Endothelial cell of umbilical vein (primary cell): ENCODE measurements around the gene OR8I2. TPM values are rescaled to one million over a fixed set of nuclear protein-coding genes. Genes with fewer than 3 reads are reported as not detected.
"Not testable (repeated sequence)": the region's sequence is repeated elsewhere in the genome, so short reads cannot be mapped to it uniquely, and the experiment has no call there.

Source experiments
- BruUV-seq: library from RNA; stranded (reverse); fragments of 400-500 nt; replicated peaks from 2 replicates; lab custom pipeline; 2021; lab: Mats Ljungman, UMichigan
- CTCF ChIA-PET: fragments of 300-600, 350-600 bp; sonication (Branson Sonifier 250); formaldehyde crosslinking; loops from one replicate; lab custom pipeline; 2021; ENCODE audit warnings: antibody characterized with exemption, inconsistent platforms; lab: Charles Lee
- POLR2A ChIA-PET: fragments of 300-600, 350-600 bp; sonication (Branson Sonifier 250); formaldehyde crosslinking; loops from one replicate; lab custom pipeline; 2021; ENCODE audit warnings: antibody characterized with exemption, inconsistent platforms; lab: Charles Lee
- DNase-seq: peaks from one replicate; pipeline ENCODE4 v3.0.0-alpha.2; 2011; ENCODE audit warnings: low read depth, low spot score
- FAIRE-seq: peaks from 2 replicates; lab custom pipeline; 2011; peaks lifted over from hg19 to GRCh38; lab: Jason Lieb, UNC
- H2AFZ ChIP-seq: 2 replicates; pipeline ENCODE4 v1.6.0; 2012; ENCODE audit warnings: low read depth, low read length, control low read depth, inconsistent platforms
- H3K27ac ChIP-seq: 2 replicates; pipeline ENCODE4 v1.5.1; 2011; ENCODE audit warnings: low read depth, mild to moderate bottlenecking, control low read depth, low read length, moderate library complexity; ENCODE audit not compliant: insufficient read depth
- H3K27me3 ChIP-seq, 2 experiments: 2 replicates each; pipeline versions ENCODE4 v1.6.0 to v1.6.1; 2011; ENCODE audit warnings: low read length in 2 of 2, mixed read lengths in 1 of 2; ENCODE audit not compliant: control insufficient read depth in 2 of 2, insufficient read depth in 2 of 2
- H3K36me3 ChIP-seq, 2 experiments: 2 replicates in 1 of 2; 3 replicates in 1 of 2; pipeline ENCODE4 v1.5.1; 2011; ENCODE audit warnings: low read length in 2 of 2, mild to moderate bottlenecking in 1 of 2, moderate library complexity in 1 of 2; ENCODE audit not compliant: control insufficient read depth in 2 of 2, insufficient read depth in 2 of 2; ENCODE audit errors: extremely low read depth in 1 of 2
- H3K4me1 ChIP-seq: 3 replicates; pipeline ENCODE4 v1.5.1; 2011; ENCODE audit warnings: mild to moderate bottlenecking, low read length; ENCODE audit not compliant: control insufficient read depth, insufficient read depth; ENCODE audit errors: extremely low read depth
- H3K4me2 ChIP-seq: 2 replicates; pipeline ENCODE4 v1.6.1; 2011; ENCODE audit warnings: low read length, control low read depth, mixed read lengths; ENCODE audit not compliant: insufficient read depth
- H3K4me3 ChIP-seq, 3 experiments: fragments of 200-600 bp in 1 of 3; sonication (generic), shearing (Covaris generic) in 1 of 3; replicated peaks in 1 of 3; 2 replicates each; pipeline ENCODE4 v1.5.1; 2011 to 2016; ENCODE audit warnings: control low read depth in 3 of 3, low read length in 3 of 3, mild to moderate bottlenecking in 2 of 3, inconsistent platforms in 1 of 3, low read depth in 1 of 3, moderate library complexity in 1 of 3; ENCODE audit not compliant: insufficient read depth in 1 of 3
- H3K79me2 ChIP-seq: 2 replicates; pipeline ENCODE4 v1.6.0; 2012; ENCODE audit warnings: low read length, inconsistent platforms; ENCODE audit not compliant: control insufficient read depth, insufficient read depth
- H3K9ac ChIP-seq: replicated peaks from 2 replicates; pipeline ENCODE3; 2011; ENCODE audit warnings: low read length, control low read depth; ENCODE audit not compliant: insufficient read depth; ENCODE audit errors: extremely low read depth
- H3K9me1 ChIP-seq: replicated peaks from 3 replicates; pipeline ENCODE4 v1.6.0; 2011; ENCODE audit warnings: mild to moderate bottlenecking, low read length; ENCODE audit not compliant: control insufficient read depth, insufficient read depth; ENCODE audit errors: extremely low read depth
- H3K9me3 ChIP-seq: replicated peaks from 2 replicates; pipeline ENCODE4 v1.5.1; 2012; ENCODE audit warnings: low read length, inconsistent platforms; ENCODE audit not compliant: control insufficient read depth, insufficient read depth
- H4K20me1 ChIP-seq: replicated peaks from 2 replicates; pipeline ENCODE3; 2011; ENCODE audit warnings: mild to moderate bottlenecking, low read length; ENCODE audit not compliant: control insufficient read depth, insufficient read depth; ENCODE audit errors: extremely low read depth
- EZH2 ChIP-seq: IDR thresholded peaks from 2 replicates; pipeline ENCODE4 v1.6.1; 2012; ENCODE audit warnings: borderline replicate concordance, low read depth, mild to moderate bottlenecking, moderate library complexity, low read length, inconsistent platforms; ENCODE audit not compliant: severe bottlenecking
- FOS ChIP-seq: IDR thresholded peaks from 2 replicates; pipeline ENCODE4 v1.6.1; 2011; ENCODE audit warnings: mild to moderate bottlenecking, low read length, moderate library complexity, borderline replicate concordance; ENCODE audit not compliant: insufficient read depth
- GATA2 ChIP-seq: IDR thresholded peaks from 2 replicates; pipeline ENCODE4 v1.7.0; 2011; ENCODE audit warnings: low read depth, mild to moderate bottlenecking, moderate library complexity, mixed read lengths, low read length; ENCODE audit not compliant: insufficient read length, insufficient read depth
- JUN ChIP-seq: IDR thresholded peaks from 2 replicates; pipeline ENCODE4 v1.6.1; 2011; ENCODE audit warnings: borderline replicate concordance, low read depth; ENCODE audit not compliant: insufficient read length, insufficient read depth
- MYC ChIP-seq: IDR thresholded peaks from one replicate; pipeline ENCODE4 v1.6.1; 2011; ENCODE audit warnings: mild to moderate bottlenecking, low read depth, low read length
- dilution Hi-C: fragments of 300-500 bp; cut with MboI; formaldehyde crosslinking; loops from one replicate; pipeline ENCODE4 v1.15.0; 2019; ENCODE audit warnings: low sequenced_read_pairs; ENCODE audit not compliant: extremely low pct_ligation_motif_present
- intact Hi-C: fragments of 100-400 bp; cut with micrococcal nuclease; formaldehyde crosslinking; loops from one replicate; pipeline ENCODE4 v1.10.0; 2022
- polyA plus RNA-seq, 4 experiments: library from polyadenylated mRNA; depleted of rRNA in 3 of 4; stranded (reverse) in 3 of 4; unstranded in 1 of 4; fragments of >200 nt; gene quantifications; 2 replicates each; pipeline versions ENCODE4 v1.2.1 to v1.2.3, GENCODE V29; 2011 to 2012; ENCODE audit warnings: missing spikeins in 1 of 4
- total RNA-seq: library from RNA; stranded (reverse); gene quantifications from 2 replicates; pipeline ENCODE4 v1.2.3, GENCODE V29; 2021
- TF ChIP-seq, protein P1 (sequence below), 2 donors: IDR thresholded peaks; 1 replicate in 1 of 2; 2 replicates in 1 of 2; pipeline ENCODE4 v1.5.1; 2011; ENCODE audit warnings: low read length in 2 of 2, mild to moderate bottlenecking in 2 of 2, moderate library complexity in 2 of 2, control low read depth in 1 of 2, inconsistent platforms in 1 of 2, low read depth in 1 of 2; ENCODE audit not compliant: insufficient read depth in 1 of 2; ENCODE audit errors: extremely low read depth in 1 of 2
- TF ChIP-seq, protein P2 (sequence below): IDR thresholded peaks from 2 replicates; pipeline ENCODE4 v1.6.1; 2011; ENCODE audit not compliant: insufficient read depth, insufficient read length

Gene OR8I2
- total and polyA plus RNA-seq, 2 donors (not counting 3 experiments of a cell fraction or from before 2014, with no cell fraction given), result not detected

DNA sequence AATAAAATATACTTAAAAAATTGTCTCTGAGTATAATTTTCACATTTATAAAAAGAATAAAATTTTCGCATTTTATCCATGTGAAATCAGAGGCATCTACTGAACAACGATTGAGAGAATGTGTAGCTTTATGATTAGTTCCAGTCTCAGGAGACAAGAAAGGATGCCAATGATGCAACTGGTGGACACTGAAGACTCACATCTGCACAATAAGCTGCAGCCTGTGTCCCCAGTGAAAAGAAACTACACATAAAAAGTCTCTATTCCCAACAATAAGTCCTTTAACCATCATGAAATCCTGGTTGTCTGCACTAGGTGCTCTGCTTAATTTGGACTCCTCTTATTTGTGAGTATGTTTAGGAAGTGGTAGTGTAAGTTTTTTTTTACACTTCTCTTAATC, 43.6 kb upstream of the OR8I2 start:
- no peaks in the 10 kb centered on the region for H3K9me1 ChIP-seq
- H3K27me3 ChIP-seq, result no peaks in the 10 kb centered on the region
- no TSS peak for BruUV-seq
- no peaks in the 10 kb centered on the region for H3K4me1 ChIP-seq
- FAIRE-seq, result no peak
- no peak overlapping the region for H3K4me3 ChIP-seq
- CTCF ChIA-PET, result no interaction called here
- DNase-seq, result no peak
- no peak overlapping the region for H3K27ac ChIP-seq
- H3K79me2 ChIP-seq, result no peaks in the 10 kb centered on the region
- no peaks in the 10 kb centered on the region for H4K20me1 ChIP-seq
- POLR2A ChIA-PET, result no interaction called here
- TF ChIP-seq, protein P1, sequence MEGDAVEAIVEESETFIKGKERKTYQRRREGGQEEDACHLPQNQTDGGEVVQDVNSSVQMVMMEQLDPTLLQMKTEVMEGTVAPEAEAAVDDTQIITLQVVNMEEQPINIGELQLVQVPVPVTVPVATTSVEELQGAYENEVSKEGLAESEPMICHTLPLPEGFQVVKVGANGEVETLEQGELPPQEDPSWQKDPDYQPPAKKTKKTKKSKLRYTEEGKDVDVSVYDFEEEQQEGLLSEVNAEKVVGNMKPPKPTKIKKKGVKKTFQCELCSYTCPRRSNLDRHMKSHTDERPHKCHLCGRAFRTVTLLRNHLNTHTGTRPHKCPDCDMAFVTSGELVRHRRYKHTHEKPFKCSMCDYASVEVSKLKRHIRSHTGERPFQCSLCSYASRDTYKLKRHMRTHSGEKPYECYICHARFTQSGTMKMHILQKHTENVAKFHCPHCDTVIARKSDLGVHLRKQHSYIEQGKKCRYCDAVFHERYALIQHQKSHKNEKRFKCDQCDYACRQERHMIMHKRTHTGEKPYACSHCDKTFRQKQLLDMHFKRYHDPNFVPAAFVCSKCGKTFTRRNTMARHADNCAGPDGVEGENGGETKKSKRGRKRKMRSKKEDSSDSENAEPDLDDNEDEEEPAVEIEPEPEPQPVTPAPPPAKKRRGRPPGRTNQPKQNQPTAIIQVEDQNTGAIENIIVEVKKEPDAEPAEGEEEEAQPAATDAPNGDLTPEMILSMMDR (IDR thresholded peaks at IDR 0.05; ENCODE audit: extremely low read depth in 1 of 2, insufficient read depth in 1 of 2, low read depth in 1 of 2, low read length in 2 of 2), result no peak
- no peak for TF ChIP-seq MYC
- TF ChIP-seq GATA2, result no peak
- TF ChIP-seq JUN, result no peak
- no peak for TF ChIP-seq FOS
- TF ChIP-seq, protein P2, sequence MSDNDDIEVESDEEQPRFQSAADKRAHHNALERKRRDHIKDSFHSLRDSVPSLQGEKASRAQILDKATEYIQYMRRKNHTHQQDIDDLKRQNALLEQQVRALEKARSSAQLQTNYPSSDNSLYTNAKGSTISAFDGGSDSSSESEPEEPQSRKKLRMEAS, result no peak
- TF ChIP-seq EZH2, result no peak
- intact Hi-C loops (no loop called here), dilution Hi-C loops (no loop called here)
- peaks cover 2% of the 10 kb centered on the region for H3K9me3 ChIP-seq
- H3K9ac ChIP-seq, result no peak overlapping the region
- H3K36me3 ChIP-seq, result no peaks in the 10 kb centered on the region
- no peak overlapping the region for H2AFZ ChIP-seq
- H3K4me2 ChIP-seq, result no peak overlapping the region

DNA sequence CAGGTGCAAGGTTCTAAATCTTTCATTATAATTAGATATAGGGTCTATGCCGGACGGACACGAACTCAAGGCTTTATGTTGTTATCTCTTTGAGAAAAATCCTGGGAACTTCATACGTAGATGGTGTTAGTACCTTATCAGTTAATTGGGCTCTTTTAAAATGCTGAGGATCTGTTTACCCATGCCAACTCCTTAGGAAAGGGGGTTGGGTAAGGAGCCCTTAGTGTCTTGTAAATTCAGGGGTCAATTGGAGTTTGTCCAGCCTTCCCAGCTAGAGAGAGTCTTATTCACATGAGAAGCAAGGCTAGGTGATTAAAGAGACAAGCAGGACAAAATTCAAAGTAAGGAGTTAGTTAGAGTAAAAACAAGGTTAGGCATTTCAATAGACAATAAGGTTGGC, 36.7 kb upstream of the OR8I2 start:
- H3K4me2 ChIP-seq, H4K20me1 ChIP-seq, H3K4me1 ChIP-seq, DNase-seq, intact Hi-C loops, POLR2A ChIA-PET, dilution Hi-C loops, H2AFZ ChIP-seq, CTCF ChIA-PET, H3K4me3 ChIP-seq, H3K9me3 ChIP-seq, H3K27me3 ChIP-seq, FAIRE-seq, H3K36me3 ChIP-seq, H3K9ac ChIP-seq, H3K9me1 ChIP-seq, H3K79me2 ChIP-seq, BruUV-seq, H3K27ac ChIP-seq: not testable (repeated sequence)

DNA sequence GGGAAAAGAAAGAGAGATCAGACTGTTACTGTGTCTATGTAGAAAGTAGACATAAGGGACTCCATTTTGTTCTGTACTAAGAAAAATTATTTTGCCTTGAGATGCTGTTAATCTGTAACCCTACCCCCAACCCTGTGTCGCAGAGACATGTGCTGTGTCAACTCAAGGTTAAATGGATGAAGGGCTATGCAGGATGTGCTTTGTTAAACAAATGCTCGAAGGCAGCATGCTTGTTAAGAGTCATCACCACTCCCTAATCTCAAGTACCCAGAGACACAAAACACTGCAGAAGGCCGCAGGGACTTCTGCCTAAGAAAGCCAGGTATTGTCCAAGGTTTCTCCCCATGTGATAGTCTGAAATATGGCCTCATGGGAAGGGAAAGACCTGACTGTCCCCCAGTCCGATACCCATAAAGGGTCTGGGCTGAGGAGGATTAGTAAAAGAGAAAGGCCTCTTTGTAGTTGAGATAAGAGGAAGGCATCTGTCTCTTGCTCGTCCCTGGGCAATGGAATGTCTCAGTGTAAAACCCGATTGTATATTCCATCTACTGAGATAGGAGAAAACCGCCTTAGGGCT, 35.4 kb upstream of the OR8I2 start:
- H3K9ac ChIP-seq, H3K36me3 ChIP-seq, CTCF ChIA-PET, H3K4me1 ChIP-seq, H3K79me2 ChIP-seq, H3K4me3 ChIP-seq, H2AFZ ChIP-seq, H3K9me1 ChIP-seq, DNase-seq, H3K9me3 ChIP-seq, FAIRE-seq, H3K27ac ChIP-seq, POLR2A ChIA-PET, H3K27me3 ChIP-seq, dilution Hi-C loops, intact Hi-C loops, H3K4me2 ChIP-seq, BruUV-seq, H4K20me1 ChIP-seq: not testable (repeated sequence)
